SK-N-MC (cell line): Measurements from ENCODE around the gene RTKN2.

Source experiments
- DNase-seq: peaks from one replicate; pipeline ENCODE4 v3.0.0-alpha.2; 2011; ENCODE audit warnings: low read depth, low spot score
- H3K27ac ChIP-seq: fragments of 200-600 bp; sonication (generic); 2 replicates; pipeline ENCODE4 v1.5.1; 2016; ENCODE audit warnings: mixed run types
- H3K36me3 ChIP-seq: fragments of 200-600 bp; sonication (generic); 2 replicates; pipeline ENCODE4 v1.6.1; 2017; ENCODE audit warnings: antibody characterized with exemption, low read length, mixed read lengths; ENCODE audit not compliant: insufficient read depth
- H3K4me3 ChIP-seq: fragments of 200-600 bp; sonication (generic); 2 replicates; pipeline ENCODE4 v1.5.1; 2016
- H3K9ac ChIP-seq: fragments of 200-600 bp; sonication (generic); 2 replicates; pipeline ENCODE4 v1.8.0; 2017; ENCODE audit warnings: mixed run types, mixed read lengths; ENCODE audit not compliant: insufficient read length
- H3K9me3 ChIP-seq: fragments of 200-600 bp; sonication (generic); 2 replicates; pipeline ENCODE4 v1.6.1; 2017; ENCODE audit warnings: low read depth, mild to moderate bottlenecking, antibody characterized with exemption, low read length, moderate library complexity, mixed read lengths
- EZH2 ChIP-seq: fragments of 200-600 bp; sonication (generic); IDR thresholded peaks from one replicate; pipeline ENCODE4 v1.6.1; 2017; ENCODE audit warnings: antibody characterized with exemption
- FOXP2 ChIP-seq: optimal IDR thresholded peaks from 2 replicates; pipeline ENCODE3; 2011; ENCODE audit warnings: mild to moderate bottlenecking, moderate library complexity; ENCODE audit not compliant: insufficient read depth; ENCODE audit errors: extremely low read length, control extremely low read depth
- POLR2AphosphoS5 ChIP-seq: IDR thresholded peaks from 2 replicates; pipeline ENCODE4 v1.6.1; 2012; ENCODE audit warnings: mild to moderate bottlenecking, low read depth, low read length, borderline replicate concordance

The RTKN2 gene

DNA sequence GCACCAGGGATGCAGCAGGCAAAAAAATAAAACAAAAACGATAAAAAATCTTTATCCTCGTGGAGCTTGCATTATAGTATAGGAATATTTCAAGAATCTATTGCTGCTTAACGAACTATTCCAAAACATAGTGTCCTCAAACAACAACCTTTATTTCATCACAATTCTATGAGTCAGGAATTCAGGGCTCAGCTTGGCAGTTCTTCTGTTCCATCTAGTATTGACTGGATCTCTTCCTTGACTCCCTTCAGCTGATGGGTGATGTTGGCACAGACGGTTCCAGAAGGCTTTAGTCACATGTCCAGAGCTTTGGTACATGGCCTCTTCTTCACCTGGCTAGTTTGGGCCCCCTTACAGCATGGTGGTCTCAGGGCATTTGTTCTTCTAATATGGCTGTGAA is 88.0 kb downstream of the RTKN2 start:
- Histone ChIP-seq H3K36me3 (no peaks in the 10 kb centered on the region; the same call in 1 of the 2 replicates), H3K27ac (no peak overlapping the region), H3K9ac (no peak overlapping the region), H3K4me3 (no peak overlapping the region), H3K9me3 (no peaks in the 10 kb centered on the region)
- DNase-seq = no peak
- TF ChIP-seq EZH2 (no peak), FOXP2 (no peak)

DNA sequence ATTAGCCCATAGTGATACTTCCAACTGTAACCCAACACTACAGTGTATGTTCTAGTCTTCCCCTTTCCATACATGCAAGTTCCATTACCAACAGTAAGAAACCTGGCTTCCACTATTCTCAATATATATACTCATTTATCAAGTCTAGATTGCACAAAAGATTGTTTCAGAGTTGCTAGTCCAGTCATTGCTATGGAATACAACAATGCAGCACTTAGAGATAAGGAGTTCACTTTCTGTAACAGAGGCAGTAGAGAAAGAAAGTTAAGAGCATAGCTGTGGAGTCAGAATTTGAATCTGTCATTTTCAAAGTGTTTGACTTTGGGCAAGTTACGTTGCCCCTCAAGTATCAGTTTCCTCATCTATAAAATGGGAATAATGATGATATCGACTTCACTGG is 90.1 kb downstream of the RTKN2 start:
- Histone ChIP-seq H3K9me3 (no peaks in the 10 kb centered on the region), H3K4me3 (no peak overlapping the region), H3K27ac (no peak overlapping the region), H3K36me3 (no peaks in the 10 kb centered on the region), H3K9ac (no peak overlapping the region)
- TF ChIP-seq POLR2AphosphoS5 (no peak), FOXP2 (no peak), EZH2 (no peak)
- DNase-seq = no peak

DNA sequence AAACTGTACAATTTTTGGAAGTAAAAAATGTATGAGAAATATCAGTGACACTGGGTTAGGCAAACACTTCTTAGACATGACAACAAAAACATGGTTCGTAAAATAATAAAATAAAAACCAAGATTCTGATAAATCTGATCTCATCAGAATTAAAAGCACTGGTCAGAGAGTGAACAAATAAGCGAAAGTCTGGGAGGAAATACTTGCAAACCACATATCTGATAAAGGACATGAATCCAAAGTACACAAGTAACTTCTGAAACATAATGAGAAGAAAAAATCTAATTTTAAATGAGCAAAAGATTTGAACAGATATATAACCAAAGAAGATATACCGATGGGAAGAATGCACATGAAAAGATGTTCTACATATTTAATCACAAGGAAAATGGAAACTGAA is 91.5 kb downstream of the RTKN2 start:
- Histone ChIP-seq H3K9ac (no peak overlapping the region), H3K36me3 (no peaks in the 10 kb centered on the region), H3K9me3 (no peaks in the 10 kb centered on the region), H3K27ac (no peak overlapping the region), H3K4me3 (no peak overlapping the region)
- no peak for DNase-seq
- no peak for TF ChIP-seq FOXP2
- no peak for TF ChIP-seq POLR2AphosphoS5
- TF ChIP-seq EZH2 = no peak

DNA sequence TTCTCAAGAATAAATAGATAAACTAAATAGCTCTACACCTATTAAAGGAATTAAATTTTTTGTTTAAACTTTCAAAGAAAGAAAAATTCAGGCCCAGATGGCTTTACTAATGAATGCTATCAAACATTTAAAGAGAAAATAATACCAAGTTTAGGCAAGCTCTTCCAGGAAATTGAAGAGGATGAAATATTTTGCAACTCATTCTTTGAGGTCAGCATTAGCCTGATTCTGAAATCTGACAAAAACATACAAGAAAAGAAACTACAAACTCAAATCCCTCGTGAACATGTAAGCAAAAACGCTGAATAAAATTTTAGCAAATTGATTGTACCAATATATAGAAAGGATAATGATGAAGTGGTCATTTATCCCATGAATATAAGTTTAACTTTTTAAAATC is 93.4 kb downstream of the RTKN2 start:
- Histone ChIP-seq H3K36me3 (no peaks in the 10 kb centered on the region), H3K27ac (no peak overlapping the region), H3K9me3 (no peaks in the 10 kb centered on the region), H3K9ac (no peak overlapping the region), H3K4me3 (no peak overlapping the region)
- no peak for TF ChIP-seq FOXP2
- no peak for TF ChIP-seq POLR2AphosphoS5
- TF ChIP-seq EZH2 = no peak
- DNase-seq = no peak

DNA sequence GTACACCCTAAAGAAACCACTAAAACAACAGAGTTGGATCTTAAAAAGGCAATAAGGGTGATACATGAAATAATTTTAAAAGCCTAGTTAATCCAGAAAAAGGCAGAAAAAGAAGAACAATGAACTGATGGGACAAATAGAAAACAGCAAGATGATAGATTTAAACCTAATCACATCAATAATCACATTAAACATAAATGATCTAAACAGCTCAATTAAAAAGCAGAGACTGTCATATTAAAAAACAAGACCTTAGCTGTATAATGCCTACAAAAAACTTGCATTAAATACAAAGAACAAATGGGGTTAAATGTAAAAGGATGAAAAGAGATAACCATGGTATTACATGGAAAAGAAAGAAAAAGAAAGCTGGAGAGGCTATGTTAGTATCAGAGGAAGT is 96.2 kb downstream of the RTKN2 start:
- Histone ChIP-seq H3K36me3 (no peaks in the 10 kb centered on the region), H3K9ac (no peak overlapping the region), H3K27ac (no peak overlapping the region), H3K4me3 (no peak overlapping the region), H3K9me3 (no peaks in the 10 kb centered on the region)
- DNase-seq = no peak
- no peak for TF ChIP-seq POLR2AphosphoS5
- TF ChIP-seq EZH2 = no peak
- TF ChIP-seq FOXP2 = no peak

DNA sequence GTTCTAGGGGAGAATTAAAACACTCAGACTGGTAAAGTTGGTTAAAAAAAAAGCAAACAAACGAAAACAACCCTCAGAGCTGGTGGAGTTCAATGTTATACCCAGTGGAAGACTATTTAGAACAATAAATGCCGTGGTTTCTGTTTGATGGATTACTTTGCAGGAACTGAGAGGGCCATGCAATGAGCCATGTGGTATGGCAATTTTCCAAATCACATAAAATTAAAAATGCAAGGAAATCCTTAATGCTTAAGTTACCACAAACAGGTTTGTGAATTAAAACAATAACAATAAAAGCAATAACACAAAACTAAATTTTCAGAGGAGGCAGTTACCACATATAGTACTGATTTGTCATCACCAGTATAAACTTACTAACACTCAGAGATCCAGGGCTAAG is 96.9 kb downstream of the RTKN2 start:
- Histone ChIP-seq H3K9ac (no peak overlapping the region), H3K9me3 (no peaks in the 10 kb centered on the region), H3K27ac (no peak overlapping the region), H3K4me3 (no peak overlapping the region), H3K36me3 (no peaks in the 10 kb centered on the region)
- DNase-seq = no peak
- TF ChIP-seq FOXP2 = no peak
- no peak for TF ChIP-seq POLR2AphosphoS5
- no peak for TF ChIP-seq EZH2

DNA sequence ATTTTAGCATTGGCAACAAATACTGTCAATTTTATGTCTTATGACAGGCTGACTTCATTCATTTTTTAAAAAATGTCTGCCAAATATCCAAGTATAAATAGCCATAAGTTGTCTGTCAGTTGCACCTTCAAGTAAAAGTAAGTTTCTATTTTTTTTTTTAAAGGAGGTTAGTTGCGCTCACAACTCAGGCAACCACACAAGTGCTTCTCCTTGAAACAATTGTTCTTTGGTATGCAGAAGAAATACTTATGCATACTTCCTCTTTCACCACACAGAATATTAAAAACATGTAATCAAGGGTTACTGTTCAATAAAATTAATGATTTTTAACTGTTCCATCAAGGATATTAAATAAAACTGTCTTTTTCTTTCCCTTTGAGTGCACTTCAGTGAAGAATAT is 97.9 kb downstream of the RTKN2 start:
- DNase-seq = no peak
- Histone ChIP-seq H3K36me3 (no peaks in the 10 kb centered on the region), H3K9me3 (no peaks in the 10 kb centered on the region), H3K4me3 (no peak overlapping the region), H3K27ac (no peak overlapping the region), H3K9ac (no peak overlapping the region)
- TF ChIP-seq EZH2 = no peak
- no peak for TF ChIP-seq POLR2AphosphoS5
- no peak for TF ChIP-seq FOXP2

DNA sequence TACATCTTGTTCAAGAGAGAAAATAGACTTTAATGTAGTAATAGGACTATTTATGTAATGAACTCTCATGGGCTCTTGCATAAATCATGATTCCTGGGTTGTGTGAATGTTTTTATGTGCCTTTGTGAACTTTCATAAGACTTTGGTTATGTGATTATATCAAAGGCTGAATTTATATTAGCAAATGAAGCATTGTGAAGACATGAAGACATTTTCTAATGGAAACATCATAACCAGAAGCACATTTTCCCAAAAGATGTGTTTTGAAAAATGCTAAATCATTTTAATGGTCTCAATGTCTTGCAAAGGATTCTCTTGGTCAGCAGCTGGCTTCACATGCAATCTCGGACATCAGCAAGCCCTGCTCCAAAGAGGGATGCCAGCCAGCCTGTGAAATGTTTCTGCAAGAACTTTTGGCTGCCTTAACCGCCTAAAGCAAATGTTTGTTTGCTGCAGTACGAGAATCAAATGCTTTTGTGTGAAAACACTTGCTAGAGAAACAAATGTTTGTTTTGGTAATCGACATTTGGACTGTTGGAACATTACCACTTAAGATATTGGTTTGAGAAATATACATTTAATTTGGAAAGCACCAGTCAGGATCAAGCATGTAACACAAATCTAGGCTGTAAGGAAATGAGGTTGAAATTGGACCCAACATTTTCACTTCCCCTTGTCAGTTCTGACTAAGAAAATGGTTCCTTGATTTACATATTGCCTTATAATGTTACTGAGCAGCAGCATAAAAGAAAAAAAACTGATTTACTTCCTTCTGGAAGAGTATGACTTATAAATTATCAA is 102.1 kb downstream of the RTKN2 start:
- no peak for DNase-seq
- TF ChIP-seq POLR2AphosphoS5 (no peak), FOXP2 (no peak), EZH2 (no peak)
- H3K9ac ChIP-seq = no peak overlapping the region
- peak overlapping the region; percentile 57; the same call in 1 of the 2 replicates for H3K27ac ChIP-seq
- H3K9me3 ChIP-seq = no peaks in the 10 kb centered on the region
- H3K4me3 ChIP-seq = no peak overlapping the region
- H3K36me3 ChIP-seq = no peaks in the 10 kb centered on the region

DNA sequence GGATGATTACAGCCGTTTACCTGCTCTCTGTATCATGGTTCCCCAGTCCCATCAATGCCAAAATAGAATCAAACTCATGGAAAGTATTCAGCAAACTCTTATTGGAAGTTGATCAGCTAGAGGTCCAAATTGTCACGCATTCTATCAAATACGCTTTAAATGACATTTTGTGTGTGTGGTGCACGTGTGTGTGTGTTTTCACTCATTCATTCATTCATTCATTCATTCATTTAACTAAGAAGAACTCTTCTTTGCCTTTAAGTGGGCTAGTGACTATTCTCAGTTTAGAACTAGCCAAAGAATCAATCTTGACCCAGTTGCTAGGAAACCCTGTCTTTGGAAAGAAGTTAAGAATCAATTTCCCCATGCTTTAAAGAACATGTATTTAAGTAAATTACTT is 102.8 kb downstream of the RTKN2 start:
- Histone ChIP-seq H3K4me3 (no peak overlapping the region), H3K9me3 (no peaks in the 10 kb centered on the region), H3K27ac (no peak overlapping the region), H3K36me3 (no peaks in the 10 kb centered on the region), H3K9ac (no peak overlapping the region)
- TF ChIP-seq POLR2AphosphoS5 (no peak), FOXP2 (no peak), EZH2 (no peak)
- DNase-seq = no peak
